ENCODE results near the gene GIGYF2. TPM values are rescaled to one million over a fixed set of nuclear protein-coding genes. Genes with fewer than 3 reads are reported as not detected.
"Not testable (repeated sequence)": the region's sequence is repeated elsewhere in the genome, so short reads cannot be mapped to it uniquely, and the experiment has no call there.

Gene GIGYF2
- total RNA-seq, 1 donor from 2014 or later, result 61.1 TPM

GRCh38 chr2:232687382-232688160 lies 9.6 kb upstream of the GIGYF2 start:
- no peaks in the 10 kb centered on the region for H3K9me3 Mint-ChIP-seq (ENCODE audit: unreplicated experiment)
- no peak for TF ChIP-seq CTCF (IDR thresholded peaks at IDR 0.05; ENCODE audit: unreplicated experiment)
- no peaks in the 10 kb centered on the region for H3K4me1 Mint-ChIP-seq (ENCODE audit: unreplicated experiment)
- H3K36me3 Mint-ChIP-seq (ENCODE audit: low read depth, unreplicated experiment), result no peaks in the 10 kb centered on the region
- H3K4me3 Mint-ChIP-seq (ENCODE audit: unreplicated experiment), result no peak overlapping the region
- H3K27me3 Mint-ChIP-seq (ENCODE audit: unreplicated experiment), result no peaks in the 10 kb centered on the region
- H3K27ac Mint-ChIP-seq (ENCODE audit: unreplicated experiment), result no peak overlapping the region
- no peak for DNase-seq (ENCODE audit: low spot score)

- no peaks in the 10 kb centered on the region for H3K9me3 Mint-ChIP-seq (ENCODE audit: unreplicated experiment)
- no peaks in the 10 kb centered on the region for H3K4me1 Mint-ChIP-seq (ENCODE audit: unreplicated experiment)
- no peaks in the 10 kb centered on the region for H3K27me3 Mint-ChIP-seq (ENCODE audit: unreplicated experiment)
- no peak overlapping the region for H3K27ac Mint-ChIP-seq (ENCODE audit: unreplicated experiment)
- H3K4me3 Mint-ChIP-seq (ENCODE audit: unreplicated experiment), result no peak overlapping the region
- H3K36me3 Mint-ChIP-seq (ENCODE audit: low read depth, unreplicated experiment), result no peaks in the 10 kb centered on the region
- TF ChIP-seq CTCF (IDR thresholded peaks at IDR 0.05; ENCODE audit: unreplicated experiment), result no peak
- DNase-seq (ENCODE audit: low spot score), result no peak
Measured at GRCh38 chr2:232688201-232688600, 8.9 kb upstream of the GIGYF2 start.

- Mint-ChIP-seq H3K4me1 (ENCODE audit: unreplicated experiment) (no peaks in the 10 kb centered on the region), H3K9me3 (ENCODE audit: unreplicated experiment) (no peaks in the 10 kb centered on the region), H3K27me3 (ENCODE audit: unreplicated experiment) (no peaks in the 10 kb centered on the region), H3K4me3 (ENCODE audit: unreplicated experiment) (no peak overlapping the region), H3K36me3 (ENCODE audit: low read depth, unreplicated experiment) (no peaks in the 10 kb centered on the region), H3K27ac (ENCODE audit: unreplicated experiment) (no peak overlapping the region)
- DNase-seq (ENCODE audit: low spot score), result no peak
- no peak for TF ChIP-seq CTCF (IDR thresholded peaks at IDR 0.05; ENCODE audit: unreplicated experiment)
Measured at GRCh38 chr2:232689152-232689910, 7.8 kb upstream of the GIGYF2 start.

GRCh38 chr2:232691117-232691516 lies 6.0 kb upstream of the GIGYF2 start:
- H3K36me3 Mint-ChIP-seq (ENCODE audit: low read depth, unreplicated experiment); H3K27me3 Mint-ChIP-seq (ENCODE audit: unreplicated experiment); H3K27ac Mint-ChIP-seq (ENCODE audit: unreplicated experiment); DNase-seq (ENCODE audit: low spot score); H3K4me1 Mint-ChIP-seq (ENCODE audit: unreplicated experiment); H3K9me3 Mint-ChIP-seq (ENCODE audit: unreplicated experiment); H3K4me3 Mint-ChIP-seq (ENCODE audit: unreplicated experiment): not testable (repeated sequence)

GRCh38 chr2:232693344-232693743 lies 3.8 kb upstream of the GIGYF2 start:
- no peak for DNase-seq (ENCODE audit: low spot score)
- TF ChIP-seq CTCF (IDR thresholded peaks at IDR 0.05; ENCODE audit: unreplicated experiment), result no peak
- Mint-ChIP-seq H3K4me3 (ENCODE audit: unreplicated experiment) (no peak overlapping the region), H3K9me3 (ENCODE audit: unreplicated experiment) (no peaks in the 10 kb centered on the region), H3K4me1 (ENCODE audit: unreplicated experiment) (peaks cover 9% of the 10 kb centered on the region), H3K27ac (ENCODE audit: unreplicated experiment) (peak overlapping the region; percentile 11), H3K27me3 (ENCODE audit: unreplicated experiment) (peaks cover 2% of the 10 kb centered on the region), H3K36me3 (ENCODE audit: low read depth, unreplicated experiment) (no peaks in the 10 kb centered on the region)
